T follicular helper cell (primary cell): Measurements from ENCODE around the gene ARRDC4.
"Not testable (repeated sequence)": the region's sequence is repeated elsewhere in the genome, so short reads cannot be mapped to it uniquely, and the experiment has no call there.

ENCODE experiments used
- DNase-seq: peaks from one replicate; pipeline ENCODE4 v3.0.0-alpha.2; 2020; ENCODE audit warnings: low read depth

Gene ARRDC4

DNA sequence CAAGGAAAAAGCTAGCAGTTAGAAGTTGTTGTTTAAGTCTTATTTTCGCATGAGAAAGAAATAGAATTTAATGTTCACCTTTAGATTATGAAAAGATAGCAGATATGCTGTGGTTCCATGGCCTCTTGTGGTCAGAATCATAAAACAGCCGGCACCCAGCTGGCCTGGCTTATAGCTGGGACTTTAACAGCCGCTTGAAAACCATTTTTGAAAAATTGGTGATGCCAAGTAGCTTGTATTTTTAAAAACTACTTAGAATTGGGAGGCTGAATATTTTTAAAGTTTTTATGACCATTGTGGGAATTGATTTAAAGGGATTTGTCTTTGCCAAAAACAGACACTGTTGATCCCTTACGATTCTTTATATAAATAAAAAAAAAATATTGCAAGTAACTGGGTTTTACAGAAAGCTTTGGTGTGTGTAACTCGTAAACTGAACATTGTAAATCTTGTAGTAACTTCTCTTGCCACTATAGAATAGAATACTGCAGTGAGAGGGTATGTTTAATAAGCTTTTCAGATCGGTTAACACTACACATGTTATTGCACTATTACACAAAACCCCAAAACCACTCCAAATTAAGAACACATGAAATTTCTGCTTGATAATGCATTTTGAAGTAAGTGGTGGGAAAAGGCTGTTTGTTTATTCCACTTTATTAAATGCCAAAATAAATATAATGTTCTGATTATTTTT lies 6.6 kb downstream of the ARRDC4 start:
- DNase-seq = no peak

DNA sequence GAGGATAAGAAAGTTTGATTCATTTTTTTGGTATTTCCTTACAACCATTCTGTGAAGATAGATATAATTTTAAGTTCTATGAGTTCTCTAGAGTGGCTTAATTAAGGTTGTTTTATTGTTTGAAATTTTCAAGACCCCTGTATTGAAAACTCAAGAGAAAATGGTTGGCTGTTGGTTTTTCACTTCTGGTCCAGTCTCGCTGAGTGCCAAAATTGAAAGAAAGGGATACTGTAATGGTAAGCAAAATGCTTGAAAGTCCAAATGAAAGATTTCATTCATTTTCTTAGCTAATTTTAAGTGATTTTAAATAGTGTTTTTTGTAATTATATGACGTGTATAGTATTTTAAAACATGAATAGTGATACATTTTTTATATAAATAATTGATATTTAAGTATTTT lies 7.4 kb downstream of the ARRDC4 start:
- DNase-seq = no peak

DNA sequence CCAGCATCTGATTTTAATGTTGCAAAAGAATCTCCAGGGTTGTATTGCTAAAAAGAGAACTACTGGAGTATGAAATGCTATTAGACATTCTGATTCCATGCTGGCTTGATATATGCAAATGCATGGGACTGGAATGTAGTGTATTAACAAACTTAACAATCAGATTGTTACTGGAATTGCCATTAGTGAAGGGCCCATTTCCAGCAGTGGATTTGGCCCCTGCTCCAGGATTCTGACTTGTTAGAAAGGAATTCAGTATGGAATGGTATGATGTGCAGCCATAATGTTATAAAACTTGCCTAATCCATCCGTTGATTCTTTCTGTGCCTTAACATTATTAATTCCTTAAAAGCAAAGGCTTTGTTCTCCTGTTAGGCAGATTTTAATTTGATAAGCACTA lies 7.9 kb downstream of the ARRDC4 start:
- no peak for DNase-seq

- no peak for DNase-seq
Measured at GRCh38 chr15:97972366-97972765, 11.9 kb downstream of the ARRDC4 start.

DNA sequence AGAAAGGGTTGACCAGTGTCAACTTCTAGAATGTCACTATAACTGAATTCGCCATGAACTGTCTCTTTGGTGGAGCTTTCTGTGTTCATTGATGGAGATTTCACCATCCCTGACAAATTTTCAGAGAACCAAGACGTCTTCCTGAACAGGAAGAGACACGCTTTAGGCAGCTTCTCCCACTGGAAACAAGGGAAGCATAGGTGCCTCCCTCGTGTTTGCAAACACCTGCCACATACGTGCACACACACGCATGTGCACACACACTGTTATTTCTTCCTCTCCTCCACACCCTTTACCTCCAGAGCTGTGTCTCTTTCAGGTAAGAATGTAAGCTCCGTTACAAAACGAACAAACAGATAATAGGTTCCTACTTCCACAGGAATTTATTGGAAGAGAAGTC lies 15.6 kb downstream of the ARRDC4 start:
- no peak for DNase-seq

- DNase-seq = no peak
Measured at GRCh38 chr15:97976766-97977503, 16.4 kb downstream of the ARRDC4 start.

DNA sequence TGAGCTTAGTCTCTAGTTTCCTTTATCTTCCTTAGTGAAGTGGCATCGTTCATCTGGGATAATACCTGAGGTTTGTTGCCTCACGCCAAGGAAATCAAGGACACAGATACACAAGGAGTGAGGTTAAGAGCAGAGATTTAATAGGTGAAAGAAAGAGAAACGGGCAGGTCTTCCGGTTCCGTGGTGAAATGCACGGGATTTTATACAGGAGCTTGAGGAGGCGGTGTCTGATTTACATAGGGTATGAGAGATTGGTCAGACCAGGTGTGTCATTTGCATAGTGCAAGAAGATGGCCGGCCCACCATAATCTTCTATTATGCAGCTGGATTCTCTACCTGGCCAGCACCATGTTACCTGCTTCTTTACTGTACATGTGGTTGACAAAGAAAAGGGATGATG lies 17.2 kb downstream of the ARRDC4 start:
- no peak for DNase-seq

- no peak for DNase-seq
Measured at GRCh38 chr15:97978401-97979139, 18.1 kb downstream of the ARRDC4 start.

DNA sequence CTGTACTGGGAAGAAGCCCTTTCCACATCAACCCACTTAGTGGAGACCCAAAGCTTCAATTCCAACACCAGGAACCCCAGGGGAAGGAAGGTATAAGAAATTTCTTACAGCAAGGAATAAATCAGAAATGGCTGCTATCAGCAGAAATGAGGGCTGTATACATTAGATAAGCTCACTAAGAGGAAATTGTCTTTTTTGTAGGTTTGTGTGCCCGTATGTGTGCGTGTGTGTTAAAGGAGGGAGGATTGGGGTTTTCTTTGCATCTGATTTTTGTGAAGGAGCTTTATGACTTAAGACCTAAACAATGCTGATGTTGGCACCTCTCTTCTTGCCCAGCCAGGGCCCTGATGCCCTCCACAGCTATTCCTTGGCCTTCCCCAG lies 18.6 kb downstream of the ARRDC4 start:
- no peak for DNase-seq

GRCh38 chr15:97981058-97981457 lies 20.6 kb downstream of the ARRDC4 start:
- no peak for DNase-seq

GRCh38 chr15:97981758-97982157 lies 21.3 kb downstream of the ARRDC4 start:
- DNase-seq = no peak

- DNase-seq = no peak
Measured at GRCh38 chr15:97984157-97984556, 23.7 kb downstream of the ARRDC4 start.

DNA sequence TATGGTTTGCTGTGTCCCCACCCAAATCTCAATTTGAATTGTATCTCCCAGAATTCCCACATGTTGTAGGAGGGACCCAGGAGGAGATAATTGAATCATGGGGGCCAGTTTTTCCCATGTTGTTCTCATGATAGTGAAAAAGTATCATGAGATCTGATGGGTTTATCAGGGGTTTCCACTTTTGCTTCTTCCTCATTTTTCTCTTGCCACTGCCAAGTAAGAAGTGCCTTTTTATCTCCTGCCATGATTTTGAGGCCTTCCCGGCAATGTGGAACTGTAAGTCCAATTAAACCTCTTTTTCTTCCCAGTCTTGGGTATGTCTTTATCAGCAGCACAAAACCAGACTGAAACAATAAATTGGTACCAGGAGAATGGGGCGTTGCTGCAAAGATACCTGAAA lies 25.5 kb downstream of the ARRDC4 start:
- not testable (repeated sequence) for DNase-seq

- no peak for DNase-seq
Measured at GRCh38 chr15:97986781-97987180, 26.3 kb downstream of the ARRDC4 start.

DNA sequence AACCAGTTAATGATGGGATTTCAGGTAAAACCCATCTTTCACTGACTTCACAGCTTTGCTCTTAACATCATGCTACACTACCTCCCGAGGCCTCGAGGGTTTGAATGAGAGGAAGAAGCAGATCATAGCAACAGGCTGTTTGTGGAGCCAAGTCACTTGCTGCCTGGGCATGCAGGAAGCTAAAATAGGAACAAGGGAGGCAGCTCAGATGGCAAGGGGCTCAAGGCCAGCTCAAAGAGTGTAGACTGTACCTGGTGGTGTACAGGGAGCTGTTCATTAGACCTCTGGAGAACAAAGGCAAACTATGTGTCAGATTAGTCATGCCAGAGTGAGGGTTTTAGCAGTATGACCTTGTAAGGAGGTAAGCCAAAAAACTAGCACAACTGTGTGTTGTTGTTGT lies 28.8 kb downstream of the ARRDC4 start:
- no peak for DNase-seq

- no peak for DNase-seq
Measured at GRCh38 chr15:97991972-97992541, 31.6 kb downstream of the ARRDC4 start.

- DNase-seq = no peak
Measured at GRCh38 chr15:97992823-97993222, 32.3 kb downstream of the ARRDC4 start.

- DNase-seq = no peak
Measured at GRCh38 chr15:97993310-97993738, 32.8 kb downstream of the ARRDC4 start.

- no peak for DNase-seq
Measured at GRCh38 chr15:97994236-97994635, 33.7 kb downstream of the ARRDC4 start.

DNA sequence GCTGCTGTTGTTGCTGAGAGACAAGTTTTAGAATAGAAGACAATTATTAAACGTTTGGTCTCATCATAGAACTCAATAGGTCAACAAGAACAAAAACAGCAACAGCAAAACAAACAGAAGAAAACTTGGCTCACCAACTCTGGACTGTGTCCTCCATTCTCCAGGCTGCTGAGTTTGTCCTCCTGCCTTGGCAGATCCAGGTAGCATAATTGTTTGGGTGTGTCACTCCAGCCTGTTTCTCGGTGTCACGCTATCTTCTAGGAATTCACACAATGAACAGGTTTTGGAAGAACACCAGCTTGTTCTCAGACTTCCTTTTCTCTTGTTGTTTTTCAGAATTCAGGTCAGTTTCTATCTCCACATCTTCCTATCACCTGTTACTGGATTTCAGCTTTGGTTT lies 34.7 kb downstream of the ARRDC4 start:
- no peak for DNase-seq

DNA sequence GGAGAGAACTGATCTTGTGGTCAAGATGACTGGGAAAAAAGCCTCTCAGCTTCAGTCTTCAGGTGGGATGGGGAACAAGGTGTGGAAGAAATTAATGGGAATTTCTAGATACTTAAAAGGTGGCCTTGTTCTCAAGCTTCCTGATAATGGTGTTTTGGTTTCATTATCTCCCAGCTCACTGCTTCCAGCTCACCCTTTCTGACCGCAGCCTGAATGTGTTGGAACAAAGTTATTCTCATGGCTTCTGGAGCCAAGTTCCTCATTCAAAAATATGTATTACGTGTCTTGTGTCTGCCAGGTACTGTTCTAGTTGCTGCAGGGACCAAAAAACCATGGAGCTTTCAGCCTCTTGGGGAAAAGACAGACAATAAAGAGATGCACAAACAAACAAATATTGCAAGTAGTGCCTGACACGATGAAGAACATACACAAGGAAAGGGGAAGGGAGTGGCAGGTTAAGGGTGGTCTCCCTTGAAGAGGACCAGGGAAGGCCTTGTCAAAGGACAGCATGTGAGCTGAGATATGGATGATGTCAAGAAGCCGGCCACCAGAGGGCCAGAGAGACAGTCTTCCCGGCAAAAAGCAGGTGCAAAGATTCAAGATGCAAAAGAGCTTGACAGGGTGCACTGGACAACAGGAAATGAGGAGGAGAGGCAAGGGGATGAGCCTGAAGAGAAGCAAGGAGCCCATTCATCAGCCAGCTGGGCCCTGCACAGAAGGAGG lies 35.5 kb downstream of the ARRDC4 start:
- DNase-seq = no peak
